Parathyroid adenoma (tissue), 2 donors: ENCODE measurements around the gene SLC6A13.

Experiments
- H2AFZ ChIP-seq: fragments of 300-600 bp; sonication (generic); one replicate; pipeline ENCODE4 v1.7.0; 2017; ENCODE audit warnings: antibody characterized with exemption, mild to moderate bottlenecking
- H3K27ac ChIP-seq: fragments of 300-600 bp; sonication (generic); one replicate; pipeline ENCODE4 v1.7.0; 2017
- H3K27me3 ChIP-seq: fragments of 300-600 bp; sonication (generic); one replicate; pipeline ENCODE4 v1.7.0; 2017; ENCODE audit warnings: low read length; ENCODE audit not compliant: control insufficient read depth, insufficient read depth
- H3K36me3 ChIP-seq: fragments of 300-600 bp; sonication (generic); one replicate; pipeline ENCODE4 v1.7.0; 2017; ENCODE audit warnings: low read length; ENCODE audit not compliant: control insufficient read depth, insufficient read depth
- H3K4me1 ChIP-seq: fragments of 300-600 bp; sonication (generic); one replicate; pipeline ENCODE4 v1.7.0; 2017; ENCODE audit warnings: control low read depth
- H3K4me2 ChIP-seq: fragments of 300-600 bp; sonication (generic); one replicate; pipeline ENCODE4 v1.7.0; 2017; ENCODE audit warnings: low read length
- H3K4me3 ChIP-seq: fragments of 300-600 bp; sonication (generic); one replicate; pipeline ENCODE4 v1.7.0; 2017; ENCODE audit warnings: low read depth, low read length
- H3K79me2 ChIP-seq: fragments of 300-600 bp; sonication (generic); one replicate; pipeline ENCODE4 v1.7.0; 2017; ENCODE audit warnings: control low read depth
- H3K9ac ChIP-seq: fragments of 300-600 bp; sonication (generic); one replicate; pipeline ENCODE4 v1.7.0; 2017; ENCODE audit warnings: mild to moderate bottlenecking
- H3K9me3 ChIP-seq: fragments of 300-600 bp; sonication (generic); one replicate; pipeline ENCODE4 v1.7.0; 2017; ENCODE audit warnings: low read length; ENCODE audit not compliant: control insufficient read depth
- TF ChIP-seq, protein P1 (sequence below): fragments of 300-600 bp; sonication (generic); IDR thresholded peaks from one replicate; pipeline ENCODE4 v1.7.0; 2017; ENCODE audit warnings: antibody characterized with exemption, mild to moderate bottlenecking
- donor health status: primary hyperparathyroidism.

The SLC6A13 gene

DNA sequence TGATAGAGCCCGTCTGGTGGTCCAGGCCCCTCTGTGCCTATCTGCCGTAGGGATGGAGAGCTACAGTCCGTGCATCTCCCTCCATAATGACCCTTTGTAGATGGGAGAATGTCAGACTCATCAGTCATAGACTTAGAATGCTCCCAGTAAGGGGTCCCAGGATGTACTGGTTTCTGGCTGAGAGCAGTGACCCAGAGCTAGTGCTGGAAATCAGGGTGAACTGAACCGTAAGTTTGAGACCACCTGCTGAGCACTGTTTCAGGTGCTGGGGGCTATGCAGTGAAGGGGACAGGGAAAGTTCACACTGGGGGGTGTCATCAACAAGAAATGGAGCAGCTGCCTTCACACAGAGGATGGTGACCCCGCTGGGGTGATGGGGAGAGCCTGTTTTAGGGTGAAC is 82.8 kb downstream of the SLC6A13 start:
- Histone ChIP-seq H3K4me1 (peaks cover 62% of the 10 kb centered on the region), H3K27me3 (no peaks in the 10 kb centered on the region), H3K4me2 (no peak overlapping the region), H3K9ac (no peak overlapping the region), H3K4me3 (no peak overlapping the region), H3K36me3 (no peaks in the 10 kb centered on the region), H3K27ac (peak overlapping the region; percentile 99), H3K79me2 (no peaks in the 10 kb centered on the region), H3K9me3 (no peaks in the 10 kb centered on the region), H2AFZ (peak overlapping the region; percentile 51)
- TF ChIP-seq, protein P1, sequence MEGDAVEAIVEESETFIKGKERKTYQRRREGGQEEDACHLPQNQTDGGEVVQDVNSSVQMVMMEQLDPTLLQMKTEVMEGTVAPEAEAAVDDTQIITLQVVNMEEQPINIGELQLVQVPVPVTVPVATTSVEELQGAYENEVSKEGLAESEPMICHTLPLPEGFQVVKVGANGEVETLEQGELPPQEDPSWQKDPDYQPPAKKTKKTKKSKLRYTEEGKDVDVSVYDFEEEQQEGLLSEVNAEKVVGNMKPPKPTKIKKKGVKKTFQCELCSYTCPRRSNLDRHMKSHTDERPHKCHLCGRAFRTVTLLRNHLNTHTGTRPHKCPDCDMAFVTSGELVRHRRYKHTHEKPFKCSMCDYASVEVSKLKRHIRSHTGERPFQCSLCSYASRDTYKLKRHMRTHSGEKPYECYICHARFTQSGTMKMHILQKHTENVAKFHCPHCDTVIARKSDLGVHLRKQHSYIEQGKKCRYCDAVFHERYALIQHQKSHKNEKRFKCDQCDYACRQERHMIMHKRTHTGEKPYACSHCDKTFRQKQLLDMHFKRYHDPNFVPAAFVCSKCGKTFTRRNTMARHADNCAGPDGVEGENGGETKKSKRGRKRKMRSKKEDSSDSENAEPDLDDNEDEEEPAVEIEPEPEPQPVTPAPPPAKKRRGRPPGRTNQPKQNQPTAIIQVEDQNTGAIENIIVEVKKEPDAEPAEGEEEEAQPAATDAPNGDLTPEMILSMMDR: no peak

DNA sequence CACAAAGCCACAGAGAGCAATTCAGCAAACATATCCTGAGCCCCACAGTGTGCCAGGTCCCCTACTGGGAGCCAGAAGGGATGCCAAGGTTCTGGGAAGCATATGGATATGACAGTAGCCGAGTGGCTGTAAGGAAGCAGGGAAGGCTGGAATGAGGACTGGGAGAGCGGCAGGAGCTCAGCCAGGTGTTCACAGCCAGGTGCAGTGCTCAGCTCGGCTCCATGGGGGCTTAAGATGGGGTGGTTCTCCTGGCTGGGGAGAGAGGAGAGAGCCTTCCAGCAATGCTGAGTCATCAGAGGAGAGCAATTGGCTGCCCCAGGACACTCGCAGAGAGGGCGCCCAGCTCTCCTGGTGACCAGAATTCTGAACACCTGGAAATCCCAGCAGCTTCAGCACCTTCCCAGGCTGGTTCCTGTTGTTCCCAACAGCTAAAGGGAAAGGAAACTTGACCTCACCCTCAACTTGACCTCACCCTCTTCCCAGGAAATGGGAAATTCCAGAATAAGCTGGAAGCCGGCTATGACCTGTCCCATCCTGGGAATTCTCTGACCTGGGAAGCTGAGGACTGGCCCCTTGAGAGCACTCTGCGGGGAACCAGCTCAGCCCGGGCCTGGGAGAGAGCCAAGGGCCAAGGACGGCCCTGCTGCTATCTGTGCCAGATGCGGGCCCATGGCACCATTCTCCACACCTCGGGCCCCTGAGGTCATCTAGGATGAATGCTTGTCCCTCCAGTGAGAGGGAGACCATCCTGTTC is 83.3 kb downstream of the SLC6A13 start:
- peaks cover 65% of the 10 kb centered on the region for H3K4me1 ChIP-seq
- H3K4me2 ChIP-seq: no peak overlapping the region
- TF ChIP-seq, protein P1: no peak
- H3K4me3 ChIP-seq: no peak overlapping the region
- no peaks in the 10 kb centered on the region for H3K36me3 ChIP-seq
- H2AFZ ChIP-seq: peak overlapping the region; percentile 51
- H3K9me3 ChIP-seq: no peaks in the 10 kb centered on the region
- peak overlapping the region; percentile 99 for H3K27ac ChIP-seq
- H3K27me3 ChIP-seq: no peaks in the 10 kb centered on the region
- H3K9ac ChIP-seq: no peak overlapping the region
- no peaks in the 10 kb centered on the region for H3K79me2 ChIP-seq

DNA sequence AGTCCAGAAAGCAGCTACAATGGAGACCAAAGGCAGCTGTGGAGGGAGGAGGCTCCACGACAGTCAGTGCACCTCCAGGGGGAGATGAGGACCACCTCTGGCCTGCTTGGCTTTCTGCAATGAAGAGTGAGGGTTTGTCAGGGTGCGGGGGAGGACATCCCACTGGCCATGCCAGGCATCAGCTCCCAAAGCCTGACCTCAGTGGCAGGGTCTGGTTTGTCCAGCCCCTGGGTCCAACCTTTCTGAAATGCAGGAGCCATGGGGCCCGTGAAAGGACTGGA is 83.9 kb downstream of the SLC6A13 start:
- H2AFZ ChIP-seq: peak overlapping the region; percentile 51
- no peak overlapping the region for H3K4me2 ChIP-seq
- H3K4me1 ChIP-seq: peaks cover 71% of the 10 kb centered on the region
- no peaks in the 10 kb centered on the region for H3K27me3 ChIP-seq
- no peak overlapping the region for H3K9ac ChIP-seq
- H3K79me2 ChIP-seq: no peaks in the 10 kb centered on the region
- no peaks in the 10 kb centered on the region for H3K9me3 ChIP-seq
- peak overlapping the region; percentile 99 for H3K27ac ChIP-seq
- no peaks in the 10 kb centered on the region for H3K36me3 ChIP-seq
- TF ChIP-seq, protein P1: no peak
- no peak overlapping the region for H3K4me3 ChIP-seq

DNA sequence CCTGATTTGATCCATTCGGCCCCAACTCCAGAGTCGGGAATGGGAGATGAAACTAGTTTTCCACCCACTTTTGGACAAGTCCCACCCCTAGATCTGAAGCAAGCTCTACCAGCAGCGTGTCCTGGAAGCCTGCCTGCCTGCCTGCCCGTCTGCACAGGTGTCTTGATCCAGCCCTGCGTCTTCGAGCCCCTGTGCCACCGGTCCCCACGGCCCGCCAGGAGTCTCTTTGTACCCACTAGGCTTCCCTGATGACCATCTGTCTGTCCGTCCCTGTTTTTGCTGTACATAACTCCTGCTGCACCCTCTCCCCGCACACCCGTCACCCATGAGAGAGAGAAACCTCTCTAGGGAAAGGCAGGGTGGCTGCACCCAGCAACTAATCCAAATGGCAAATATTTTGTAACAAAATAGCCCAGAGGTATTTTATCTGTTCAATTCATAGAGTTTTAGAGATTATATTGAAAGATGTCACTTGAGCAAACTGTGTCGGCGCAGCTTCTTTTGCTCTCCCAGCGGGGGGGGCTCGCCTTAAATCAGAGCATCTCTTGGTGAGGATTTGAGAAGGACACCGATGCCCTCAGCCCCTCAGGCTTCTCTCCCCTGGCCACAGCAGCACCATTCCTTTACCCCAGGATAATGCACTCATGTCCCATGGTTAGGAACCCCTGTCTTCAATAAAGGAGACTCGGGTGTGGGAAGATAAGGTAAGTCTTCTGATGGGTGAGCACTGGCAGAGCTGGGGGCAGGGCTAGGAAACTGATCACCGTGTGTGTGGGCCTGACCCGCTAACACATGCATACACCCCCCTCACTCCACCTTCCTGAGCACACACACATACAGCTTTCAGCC is 84.4 kb downstream of the SLC6A13 start:
- H3K27me3 ChIP-seq: no peaks in the 10 kb centered on the region
- H2AFZ ChIP-seq: peak overlapping the region; percentile 36
- H3K36me3 ChIP-seq: no peaks in the 10 kb centered on the region
- H3K79me2 ChIP-seq: no peaks in the 10 kb centered on the region
- TF ChIP-seq, protein P1: no peak
- H3K4me1 ChIP-seq: peaks cover 76% of the 10 kb centered on the region
- H3K27ac ChIP-seq: peak overlapping the region; percentile 99
- no peak overlapping the region for H3K4me2 ChIP-seq
- no peak overlapping the region for H3K4me3 ChIP-seq
- H3K9me3 ChIP-seq: no peaks in the 10 kb centered on the region
- H3K9ac ChIP-seq: no peak overlapping the region
